WTC11 (cell line): Measurements from ENCODE around the gene NARS2. TPM values are rescaled to one million over a fixed set of nuclear protein-coding genes. Genes with fewer than 3 reads are reported as not detected.

Source experiments
- ATAC-seq: fragments of 200-7000 bp; cut with Tn5 transposase; 2 replicates; pipeline ENCODE4 v1.10.0; 2021; ENCODE audit warnings: mild to moderate bottlenecking, moderate library complexity
- CTCF ChIA-PET: fragments of 300-600 bp; sonication (Branson Sonifier 250); formaldehyde crosslinking; loops from one replicate; lab custom pipeline; 2021; ENCODE audit warnings: antibody characterized with exemption; lab: Charles Lee
- POLR2A ChIA-PET: fragments of 350-600 bp; sonication (Branson Sonifier 250); formaldehyde crosslinking; loops from one replicate; lab custom pipeline; 2021; ENCODE audit warnings: antibody characterized with exemption; lab: Charles Lee
- DNase-seq: peaks from one replicate; pipeline ENCODE4 v3.0.0; 2021; ENCODE audit warnings: low spot score
- H3K27ac Mint-ChIP-seq: 2 replicates; pipeline ENCODE4 v1.8.0; 2021; ENCODE audit warnings: mixed read lengths
- H3K27me3 Mint-ChIP-seq: 2 replicates; pipeline ENCODE4 v1.8.0; 2021; ENCODE audit warnings: low read depth, mild to moderate bottlenecking, moderate library complexity, mixed read lengths
- H3K36me3 Mint-ChIP-seq: 2 replicates; pipeline ENCODE4 v1.8.0; 2021; ENCODE audit warnings: mixed read lengths
- H3K4me1 Mint-ChIP-seq: 2 replicates; pipeline ENCODE4 v1.8.0; 2022; ENCODE audit warnings: mixed read lengths
- H3K4me3 Mint-ChIP-seq: 2 replicates; pipeline ENCODE4 v1.8.0; 2021; ENCODE audit warnings: mild to moderate bottlenecking, moderate library complexity, mixed read lengths
- H3K9me3 Mint-ChIP-seq: 2 replicates; pipeline ENCODE4 v1.8.0; 2021; ENCODE audit warnings: mixed read lengths
- AFF4 ChIP-seq: sonication (generic); formaldehyde crosslinking; IDR thresholded peaks from 2 replicates; pipeline ENCODE4 v1.8.1; 2023; ENCODE audit warnings: mild to moderate bottlenecking, missing genetic modification reagents, borderline replicate concordance
- ATF3 ChIP-seq: sonication (generic); formaldehyde crosslinking; conservative IDR thresholded peaks from 2 replicates; pipeline ENCODE4 v1.8.1; 2022; ENCODE audit warnings: mild to moderate bottlenecking, missing genetic modification reagents
- CREM ChIP-seq: sonication (generic); formaldehyde crosslinking; IDR thresholded peaks from 2 replicates; pipeline ENCODE4 v1.8.1; 2022; ENCODE audit warnings: mild to moderate bottlenecking, missing genetic modification reagents, moderate library complexity
- E2F1 ChIP-seq: sonication (generic); formaldehyde crosslinking; IDR thresholded peaks from 2 replicates; pipeline ENCODE4 v1.8.0; 2022; ENCODE audit warnings: mild to moderate bottlenecking, missing genetic modification reagents
- E2F4 ChIP-seq: sonication (generic); formaldehyde crosslinking; IDR thresholded peaks from 2 replicates; pipeline ENCODE4 v1.8.1; 2022; ENCODE audit warnings: low read depth, mild to moderate bottlenecking, moderate library complexity, missing genetic modification reagents, borderline replicate concordance
- ELF4 ChIP-seq: sonication (generic); formaldehyde crosslinking; IDR thresholded peaks from 2 replicates; pipeline ENCODE4 v1.8.1; 2022; ENCODE audit warnings: low read depth, mild to moderate bottlenecking, moderate library complexity, missing genetic modification reagents
- FOXP1 ChIP-seq: sonication (generic); formaldehyde crosslinking; IDR thresholded peaks from 2 replicates; pipeline ENCODE4 v1.8.0; 2022; ENCODE audit warnings: missing genetic modification reagents, mild to moderate bottlenecking, moderate library complexity, borderline replicate concordance
- GABPB1 ChIP-seq: sonication (generic); formaldehyde crosslinking; IDR thresholded peaks from 2 replicates; pipeline ENCODE4 v1.8.1; 2023; ENCODE audit warnings: mild to moderate bottlenecking, missing genetic modification reagents
- GRHL2 ChIP-seq: fragments of 250-450 bp; sonication (Bioruptor Pico); IDR thresholded peaks from 2 replicates; pipeline ENCODE4 v1.8.0; 2022; ENCODE audit warnings: mild to moderate bottlenecking, moderate library complexity; ENCODE audit not compliant: insufficient replicate concordance, severe bottlenecking
- GTF2I ChIP-seq: fragments of 250-450 bp; sonication (Bioruptor Pico); conservative IDR thresholded peaks from 2 replicates; pipeline ENCODE4 v1.4.0; 2021; ENCODE audit warnings: mild to moderate bottlenecking
- HMGA2 ChIP-seq: fragments of 250-450 bp; sonication (Bioruptor Pico); IDR thresholded peaks from 2 replicates; pipeline ENCODE4 v1.4.0; 2021; ENCODE audit warnings: mild to moderate bottlenecking, moderate library complexity
- JAZF1 ChIP-seq: fragments of 250-450 bp; sonication (Bioruptor Pico); IDR thresholded peaks from 2 replicates; pipeline ENCODE4 v1.9.0; 2021; ENCODE audit warnings: moderate library complexity, mild to moderate bottlenecking, inconsistent platforms
- KAT7 ChIP-seq: sonication (generic); formaldehyde crosslinking; IDR thresholded peaks from 2 replicates; pipeline ENCODE4 v1.8.1; 2023; ENCODE audit warnings: missing genetic modification reagents, mild to moderate bottlenecking, borderline replicate concordance
- NR1H2 ChIP-seq: sonication (generic); formaldehyde crosslinking; IDR thresholded peaks from 2 replicates; pipeline ENCODE4 v1.9.0; 2021; ENCODE audit warnings: mild to moderate bottlenecking, moderate library complexity, missing genetic modification reagents
- SMAD3 ChIP-seq: sonication (generic); formaldehyde crosslinking; IDR thresholded peaks from 2 replicates; pipeline ENCODE4 v1.8.0; 2022; ENCODE audit warnings: missing genetic modification reagents, mild to moderate bottlenecking, borderline replicate concordance
- TCF7 ChIP-seq: sonication (generic); formaldehyde crosslinking; IDR thresholded peaks from 2 replicates; pipeline ENCODE4 v1.8.0; 2022; ENCODE audit warnings: mild to moderate bottlenecking, low read depth, missing genetic modification reagents, moderate library complexity
- TP53 ChIP-seq: sonication (generic); formaldehyde crosslinking; IDR thresholded peaks from 2 replicates; pipeline ENCODE4 v1.8.1; 2023; ENCODE audit warnings: mild to moderate bottlenecking, missing genetic modification reagents
- USF2 ChIP-seq: sonication (generic); formaldehyde crosslinking; IDR thresholded peaks from 2 replicates; pipeline ENCODE4 v1.8.1; 2023; ENCODE audit warnings: mild to moderate bottlenecking, missing genetic modification reagents, moderate library complexity
- ZNF138 ChIP-seq: sonication (generic); formaldehyde crosslinking; conservative IDR thresholded peaks from 2 replicates; pipeline ENCODE4 v1.8.1; 2022; ENCODE audit warnings: mild to moderate bottlenecking, moderate library complexity, missing genetic modification reagents
- ZNF219 ChIP-seq: sonication (generic); formaldehyde crosslinking; IDR thresholded peaks from 2 replicates; pipeline ENCODE4 v1.8.0; 2023; ENCODE audit warnings: missing genetic modification reagents, mild to moderate bottlenecking, borderline replicate concordance
- ZNF232 ChIP-seq: sonication (generic); formaldehyde crosslinking; IDR thresholded peaks from 2 replicates; pipeline ENCODE4 v1.8.0; 2022; ENCODE audit warnings: mild to moderate bottlenecking, missing genetic modification reagents
- ZNF263 ChIP-seq: sonication (generic); formaldehyde crosslinking; IDR thresholded peaks from 2 replicates; pipeline ENCODE4 v1.8.1; 2022; ENCODE audit warnings: low read depth, mild to moderate bottlenecking, moderate library complexity, missing genetic modification reagents
- ZNF416 ChIP-seq: fragments of 250-450 bp; sonication (Bioruptor Pico); IDR thresholded peaks from 2 replicates; pipeline ENCODE4 v1.9.0; 2021; ENCODE audit warnings: mild to moderate bottlenecking, inconsistent platforms
- ZNF425 ChIP-seq: fragments of 250-450 bp; sonication (Bioruptor Pico); conservative IDR thresholded peaks from 2 replicates; pipeline ENCODE4 v1.9.0; 2021; ENCODE audit warnings: mild to moderate bottlenecking
- total RNA-seq: library from RNA; stranded (reverse); gene quantifications from 3 replicates; pipeline ENCODE4 v1.2.3, GENCODE V29; 2021

Gene NARS2
- total RNA-seq, 1 experiment from 2014 or later, result 36.4 TPM

GRCh38 chr11:78432058-78432515, 142.6 kb downstream of the NARS2 start (continued):
- TF ChIP-seq ZNF416 (CRISPR knock-in tag) (no peak), ATF3 (CRISPR knock-in tag) (no peak), SMAD3 (CRISPR knock-in tag) (no peak), ZNF138 (no peak), ZNF263 (CRISPR knock-in tag) (no peak)

GRCh38 chr11:78429660-78430059, 145.0 kb downstream of the NARS2 start:
- TF ChIP-seq E2F1 (CRISPR knock-in tag), result no peak
- no peak for TF ChIP-seq FOXP1 (CRISPR knock-in tag)
- no peak for TF ChIP-seq GTF2I (CRISPR knock-in tag)
- no peak for TF ChIP-seq GRHL2 (CRISPR knock-in tag)
- no peak for TF ChIP-seq JAZF1
- no peak for TF ChIP-seq NR1H2 (CRISPR knock-in tag)
- TF ChIP-seq USF2 (CRISPR knock-in tag), result no peak
- no peak for TF ChIP-seq KAT7 (CRISPR knock-in tag)
- TF ChIP-seq ZNF232 (CRISPR knock-in tag), result no peak
- TF ChIP-seq HMGA2, result no peak
- no peak for TF ChIP-seq ZNF425
- no peak for TF ChIP-seq TCF7 (CRISPR knock-in tag)
- TF ChIP-seq, all 79 proteins: peak for 0
- Mint-ChIP-seq H3K36me3 (no peaks in the 10 kb centered on the region), H3K9me3 (no peaks in the 10 kb centered on the region), H3K4me1 (peaks cover 30% of the 10 kb centered on the region), H3K27ac (peak overlapping the region; percentile 5; the same call in 1 of the 2 replicates), H3K27me3 (no peaks in the 10 kb centered on the region), H3K4me3 (no peak overlapping the region)
- ChIA-PET POLR2A (no interaction called here), CTCF (interaction anchor here (1.4 to 2.9 kb wide), 3 partner anchors 9 to 202 kb away, joined by 7 to 12 read pairs (median 10); no protein-coding TSS in a partner anchor)
- ATAC-seq (no peak), DNase-seq (no peak)

GRCh38 chr11:78429209-78429608, 145.5 kb downstream of the NARS2 start:
- ATAC-seq (no peak), DNase-seq (no peak)
- ChIA-PET CTCF (interaction anchor here (1.4 to 2.9 kb wide), 4 partner anchors 9 to 201 kb away, joined by 4 to 12 read pairs (median 8); no protein-coding TSS in a partner anchor), POLR2A (no interaction called here)
- no peak overlapping the region for H3K27ac Mint-ChIP-seq
- H3K4me3 Mint-ChIP-seq, result no peak overlapping the region
- H3K36me3 Mint-ChIP-seq, result no peaks in the 10 kb centered on the region
- no peaks in the 10 kb centered on the region for H3K27me3 Mint-ChIP-seq
- H3K9me3 Mint-ChIP-seq, result no peaks in the 10 kb centered on the region
- H3K4me1 Mint-ChIP-seq, result peaks cover 34% of the 10 kb centered on the region
- TF ChIP-seq GABPB1 (CRISPR knock-in tag), result no peak
- no peak for TF ChIP-seq AFF4 (CRISPR knock-in tag)
- TF ChIP-seq ELF4 (CRISPR knock-in tag), result no peak
- TF ChIP-seq E2F4 (CRISPR knock-in tag), result no peak
- TF ChIP-seq CREM (CRISPR knock-in tag), result no peak
- no peak for TF ChIP-seq ZNF219
- no peak for TF ChIP-seq TP53 (CRISPR knock-in tag)
- TF ChIP-seq E2F1 (CRISPR knock-in tag), result no peak
